Sigmoid colon (tissue), 7 donors: ENCODE data around the gene PRCP. TPM values are rescaled to one million over a fixed set of nuclear protein-coding genes. Genes with fewer than 3 reads are reported as not detected.
A peak's percentile ranks its signal among the peaks of the same experiment; 100 is the strongest.
"Not testable (repeated sequence)": the region's sequence is repeated elsewhere in the genome, so short reads cannot be mapped to it uniquely, and the experiment has no call there.

Source experiments
- DNase-seq: peaks from one replicate; pipeline ENCODE4 v3.0.0-alpha.2; 2019
- H3K27ac ChIP-seq, 4 donors: fragments of 200-600 bp; sonication (generic); one replicate each; pipeline ENCODE4 v1.5.1; 2016 to 2019; ENCODE audit warnings: mild to moderate bottlenecking in 1 of 4
- H3K27me3 ChIP-seq, 3 donors: fragments of 200-600 bp; sonication (generic); one replicate each; pipeline ENCODE4 v1.5.1; 2019; ENCODE audit warnings: mild to moderate bottlenecking in 1 of 3
- H3K36me3 ChIP-seq, 4 donors: fragments of 200-600 bp; sonication (generic); one replicate each; pipeline ENCODE4 v1.5.1; 2016 to 2019
- H3K4me1 ChIP-seq, 4 donors: fragments of 200-600 bp; sonication (generic); one replicate each; pipeline ENCODE4 v1.5.1; 2017 to 2019
- H3K4me3 ChIP-seq, 4 donors: fragments of 200-600 bp; sonication (generic); one replicate each; pipeline ENCODE4 v1.5.1; 2017 to 2019; ENCODE audit warnings: mild to moderate bottlenecking in 2 of 4, moderate library complexity in 1 of 4
- H3K9me3 ChIP-seq, 4 donors: fragments of 200-600 bp in 3 of 4; sonication (generic) in 3 of 4; one replicate each; pipeline versions ENCODE4 v1.5.1 to v1.6.1; 2013 to 2019
- EP300 ChIP-seq, 4 donors: sonication (generic); formaldehyde crosslinking; IDR thresholded peaks; one replicate each; pipeline ENCODE4 v1.6.1; 2017; ENCODE audit warnings: antibody characterized with exemption in 4 of 4
- POLR2A ChIP-seq, 2 donors: fragments of 450-650 bp; IDR thresholded peaks; one replicate each; pipeline ENCODE4 v1.6.1; 2016; ENCODE audit warnings: antibody characterized with exemption in 2 of 2, mild to moderate bottlenecking in 2 of 2, moderate library complexity in 2 of 2
- POLR2AphosphoS5 ChIP-seq, 4 donors: sonication (generic); formaldehyde crosslinking; IDR thresholded peaks; one replicate each; pipeline ENCODE4 v1.6.1; 2017; ENCODE audit warnings: antibody characterized with exemption in 4 of 4
- WGBS, 2 donors: extraction: QIAGEN DNeasy Blood & Tissue Kit; methylation state at CpG; one replicate each; pipeline ENCODE4 v1.1.7; 2013; 5-methylcytosine and 5-hydroxymethylcytosine counted together
- intact Hi-C: fragments of 100-400 bp; cut with DNase I; formaldehyde crosslinking; loops from one replicate; pipeline ENCODE4 v1.15.1; 2023
- polyA plus RNA-seq, 3 donors: library from polyadenylated mRNA; stranded (reverse); fragments of 200-250 nt; gene quantifications; one replicate each; pipeline ENCODE4 v1.2.3, GENCODE V29; 2013
- total RNA-seq, 4 donors: library from RNA; depleted of rRNA; stranded (reverse); fragments of >200 nt; gene quantifications; one replicate each; pipeline ENCODE4 v1.1.0, GENCODE V29; 2016
- TF ChIP-seq, protein P1 (sequence below), 4 experiments: fragments of 450-650 bp in 3 of 4; fragments of 200-600 bp in 1 of 4; IDR thresholded peaks; one replicate each; pipeline ENCODE4 v1.5.1; 2016 to 2019; ENCODE audit warnings: antibody characterized with exemption in 4 of 4, mild to moderate bottlenecking in 3 of 4, moderate library complexity in 2 of 4
- donor health status: healthy with polysubstance abuse.
- donor health status: Bipolar disorder and iron deficiency.
- donor health status: healthy.

PRCP gene
- total and polyA plus RNA-seq, 7 donors = 12.6 to 40.2 (median 31.1) TPM

GRCh38 chr11:82930229-82930628, 30.0 kb upstream of the PRCP start:
- TF ChIP-seq, protein P1, sequence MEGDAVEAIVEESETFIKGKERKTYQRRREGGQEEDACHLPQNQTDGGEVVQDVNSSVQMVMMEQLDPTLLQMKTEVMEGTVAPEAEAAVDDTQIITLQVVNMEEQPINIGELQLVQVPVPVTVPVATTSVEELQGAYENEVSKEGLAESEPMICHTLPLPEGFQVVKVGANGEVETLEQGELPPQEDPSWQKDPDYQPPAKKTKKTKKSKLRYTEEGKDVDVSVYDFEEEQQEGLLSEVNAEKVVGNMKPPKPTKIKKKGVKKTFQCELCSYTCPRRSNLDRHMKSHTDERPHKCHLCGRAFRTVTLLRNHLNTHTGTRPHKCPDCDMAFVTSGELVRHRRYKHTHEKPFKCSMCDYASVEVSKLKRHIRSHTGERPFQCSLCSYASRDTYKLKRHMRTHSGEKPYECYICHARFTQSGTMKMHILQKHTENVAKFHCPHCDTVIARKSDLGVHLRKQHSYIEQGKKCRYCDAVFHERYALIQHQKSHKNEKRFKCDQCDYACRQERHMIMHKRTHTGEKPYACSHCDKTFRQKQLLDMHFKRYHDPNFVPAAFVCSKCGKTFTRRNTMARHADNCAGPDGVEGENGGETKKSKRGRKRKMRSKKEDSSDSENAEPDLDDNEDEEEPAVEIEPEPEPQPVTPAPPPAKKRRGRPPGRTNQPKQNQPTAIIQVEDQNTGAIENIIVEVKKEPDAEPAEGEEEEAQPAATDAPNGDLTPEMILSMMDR (IDR thresholded peaks at IDR 0.05) = no peak
- no peak for TF ChIP-seq POLR2AphosphoS5 (IDR thresholded peaks at IDR 0.05)
- no peak for TF ChIP-seq EP300 (IDR thresholded peaks at IDR 0.05)
- TF ChIP-seq POLR2A (IDR thresholded peaks at IDR 0.05) = no peak
- Histone ChIP-seq H3K27ac (no peak overlapping the region), H3K9me3 (no peaks in the 10 kb centered on the region), H3K36me3 (no peaks in the 10 kb centered on the region), H3K4me1 (no peaks in the 10 kb centered on the region), H3K27me3 (no peaks in the 10 kb centered on the region), H3K4me3 (no peak overlapping the region)
- WGBS, 2 donors = 60 to 74% methylated on average over 3 of the region's 3 CpGs
- DNase-seq = no peak
- intact Hi-C loops = no loop called here

- Histone ChIP-seq H3K4me3 (no peak overlapping the region), H3K4me1 (no peaks in the 10 kb centered on the region), H3K27ac (no peak overlapping the region), H3K36me3 (no peaks in the 10 kb centered on the region), H3K27me3 (no peaks in the 10 kb centered on the region), H3K9me3 (no peaks in the 10 kb centered on the region)
- no peak for DNase-seq
- TF ChIP-seq POLR2AphosphoS5 (IDR thresholded peaks at IDR 0.05) (no peak), EP300 (IDR thresholded peaks at IDR 0.05) (no peak), POLR2A (IDR thresholded peaks at IDR 0.05) (no peak)
- TF ChIP-seq, protein P1 (IDR thresholded peaks at IDR 0.05) = no peak
- 93 to 94% methylated on average over 9 to 10 of the region's 10 CpGs for WGBS, 2 donors
- intact Hi-C loops = loop anchor here (5.0 kb wide), 1 partner anchor 143 kb away; the partner anchor contains the start of gene RAB30
Measured at GRCh38 chr11:82929121-82929520, 28.9 kb upstream of the PRCP start.

DNA sequence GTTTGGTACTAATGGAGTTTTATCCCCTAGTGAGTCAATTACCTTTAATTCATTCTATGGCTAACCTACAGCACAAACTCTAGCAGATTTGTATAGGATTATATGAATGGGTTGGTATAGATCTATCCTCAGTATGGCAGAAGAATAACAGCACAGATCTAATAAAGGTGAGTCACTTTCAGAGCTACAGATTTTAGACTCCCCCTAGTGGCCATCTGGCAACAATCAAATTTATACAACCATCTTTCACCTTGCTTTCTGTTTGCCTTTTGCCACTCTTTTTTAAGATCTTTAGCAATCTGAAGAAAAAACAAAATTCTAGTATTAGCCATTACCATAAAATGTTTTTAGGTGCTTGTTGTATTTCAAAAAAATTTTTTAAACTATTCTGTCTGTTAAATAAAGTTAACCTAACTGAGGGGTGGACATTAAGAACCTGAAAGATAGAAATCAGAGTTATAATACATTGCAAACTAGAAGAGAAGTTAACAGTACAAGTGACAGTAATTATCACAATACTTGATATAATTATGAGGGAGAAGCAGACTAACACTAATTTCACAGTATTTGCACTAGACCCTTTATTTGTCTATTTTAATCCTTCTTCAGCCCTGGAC, 27.1 kb upstream of the PRCP start:
- H3K36me3 ChIP-seq = no peaks in the 10 kb centered on the region
- no peaks in the 10 kb centered on the region for H3K27me3 ChIP-seq
- TF ChIP-seq, protein P1 (IDR thresholded peaks at IDR 0.05) = peak; percentile 39 to 74 (median 61)
- no peak for TF ChIP-seq POLR2AphosphoS5 (IDR thresholded peaks at IDR 0.05)
- no peak for TF ChIP-seq POLR2A (IDR thresholded peaks at IDR 0.05)
- no peak overlapping the region for H3K4me3 ChIP-seq
- no peaks in the 10 kb centered on the region for H3K9me3 ChIP-seq
- intact Hi-C loops = loop anchor here (5.0 kb wide), 1 partner anchor 145 kb away; the partner anchor contains the start of gene RAB30
- no peaks in the 10 kb centered on the region for H3K4me1 ChIP-seq
- no peak overlapping the region for H3K27ac ChIP-seq
- no peak for DNase-seq

GRCh38 chr11:82924522-82925224, 24.4 kb upstream of the PRCP start:
- 79 to 93% methylated on average over 5 of the region's 5 CpGs for WGBS, 2 donors
- Histone ChIP-seq H3K4me3 (no peak overlapping the region), H3K27ac (no peak overlapping the region), H3K27me3 (no peaks in the 10 kb centered on the region), H3K4me1 (no peaks in the 10 kb centered on the region), H3K36me3 (no peaks in the 10 kb centered on the region), H3K9me3 (no peaks in the 10 kb centered on the region)
- no peak for DNase-seq
- TF ChIP-seq, protein P1 (IDR thresholded peaks at IDR 0.05) = no peak
- TF ChIP-seq POLR2AphosphoS5 (IDR thresholded peaks at IDR 0.05) (no peak), POLR2A (IDR thresholded peaks at IDR 0.05) (no peak), EP300 (IDR thresholded peaks at IDR 0.05) (no peak)
- intact Hi-C loops = loop anchor here (5.0 kb wide), 1 partner anchor 148 kb away; the partner anchor contains the start of gene RAB30

DNA sequence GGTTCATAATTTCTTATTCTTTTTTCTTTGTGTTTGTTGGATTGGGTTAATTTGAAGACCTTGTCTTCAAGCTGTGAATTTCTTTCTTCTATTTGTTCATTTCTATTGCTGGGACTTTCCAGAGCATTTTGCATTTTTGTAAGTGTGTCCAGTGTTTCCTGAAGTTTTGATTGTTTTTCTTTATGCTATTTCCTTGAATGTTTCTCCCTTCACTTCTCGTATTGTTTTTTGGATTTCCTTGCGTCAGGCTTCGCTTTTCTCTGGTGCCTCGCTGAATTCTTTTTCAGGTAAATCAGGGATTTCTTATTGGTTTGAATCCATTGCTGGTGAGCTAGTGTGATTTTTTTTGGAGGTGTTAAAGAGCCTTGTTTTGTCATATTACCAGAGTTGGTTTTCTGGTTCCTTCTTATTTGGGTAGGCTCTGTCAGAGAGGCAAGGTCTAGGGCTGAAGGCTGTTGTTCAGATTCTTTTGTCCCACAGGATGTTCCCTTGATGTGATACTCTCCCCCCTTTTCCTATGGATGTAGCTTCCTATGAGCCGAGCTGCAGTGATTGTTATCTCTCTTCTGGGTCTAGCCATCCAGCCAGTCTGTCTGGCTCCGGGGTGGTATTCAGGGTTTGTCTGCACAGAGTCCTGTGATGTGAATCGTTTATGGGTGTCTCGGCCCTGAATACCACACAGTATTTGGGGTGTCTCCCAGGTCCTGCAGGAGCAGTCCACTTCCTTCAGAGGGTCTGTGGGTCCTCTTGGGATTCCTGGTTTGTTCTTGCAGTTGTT, 22.4 kb upstream of the PRCP start:
- H3K36me3 ChIP-seq, H3K9me3 ChIP-seq, intact Hi-C loops, H3K27ac ChIP-seq, H3K27me3 ChIP-seq, H3K4me1 ChIP-seq, H3K4me3 ChIP-seq, DNase-seq: not testable (repeated sequence)
- WGBS, 2 donors = 81 to 92% methylated on average over 8 of the region's 8 CpGs

- WGBS, 2 donors = 11 to 19% methylated on average over 3 of the region's 3 CpGs
Measured at GRCh38 chr11:82920227-82920626, 20.0 kb upstream of the PRCP start.

DNA sequence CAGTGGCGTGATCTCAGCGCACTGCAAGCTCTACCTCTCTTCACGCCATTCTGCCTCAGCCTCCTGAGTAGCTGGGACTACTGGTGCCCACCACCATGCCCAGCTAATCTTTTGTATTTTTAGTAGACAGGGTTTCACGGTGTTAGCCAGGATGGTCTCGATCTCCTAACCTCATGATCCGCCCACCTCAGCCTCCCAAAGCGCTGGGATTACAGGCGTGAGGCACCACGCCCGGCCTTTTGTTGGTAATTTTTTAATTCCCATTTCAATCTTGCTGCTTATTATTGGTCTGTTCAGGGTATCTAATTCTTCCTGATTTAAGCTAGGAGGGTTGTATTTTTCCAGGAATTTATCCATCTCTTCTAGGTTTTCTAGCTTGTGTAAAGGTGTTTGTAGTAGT, 19.6 kb upstream of the PRCP start:
- H3K27ac ChIP-seq, DNase-seq, H3K9me3 ChIP-seq, H3K27me3 ChIP-seq, intact Hi-C loops, H3K4me3 ChIP-seq, H3K36me3 ChIP-seq, H3K4me1 ChIP-seq: not testable (repeated sequence)
- 94 to 95% methylated on average over 10 of the region's 10 CpGs for WGBS, 2 donors

More at GRCh38 chr11:82920227-82920626, 20.0 kb upstream of the PRCP start:
- H3K4me3 ChIP-seq, DNase-seq, H3K36me3 ChIP-seq, H3K9me3 ChIP-seq, intact Hi-C loops, H3K27ac ChIP-seq, H3K4me1 ChIP-seq, H3K27me3 ChIP-seq: not testable (repeated sequence)
